Fibroblast of skin of left biceps (primary cell): ENCODE measurements around the gene VPS13A.

ENCODE experiments used
- DNase-seq, 2 experiments: peaks; one replicate each; pipeline ENCODE4 v3.0.0-alpha.2; 2013; ENCODE audit warnings: low read depth in 2 of 2

Gene VPS13A

DNA sequence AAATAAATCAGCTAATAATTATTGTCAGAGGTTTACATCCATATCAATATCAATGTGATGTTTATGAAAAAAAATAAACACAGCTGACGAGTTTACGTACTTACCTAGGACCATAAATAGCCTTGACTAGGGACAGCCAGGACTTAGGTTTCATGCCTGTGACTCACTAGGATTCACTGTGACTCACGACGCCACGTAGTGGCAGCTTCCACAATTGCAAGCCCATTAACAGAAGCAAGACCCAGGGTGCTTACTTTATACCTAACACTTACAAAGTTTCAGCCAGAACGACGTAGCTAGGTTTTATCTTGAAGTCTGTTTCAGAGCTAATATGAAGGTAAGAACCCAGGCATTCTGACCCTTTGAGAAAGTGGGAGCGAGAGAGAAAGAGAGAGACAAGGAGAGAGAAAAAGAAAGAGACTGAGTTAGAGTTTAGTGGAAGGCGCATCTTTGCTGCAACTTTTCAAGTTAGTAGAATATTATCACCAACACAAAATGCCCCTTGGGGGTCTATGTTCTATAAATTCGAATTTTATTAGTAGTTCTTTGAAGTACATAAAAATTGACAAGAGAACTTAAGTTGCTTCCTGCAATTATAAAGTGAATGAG lies 279.6 kb downstream of the VPS13A start:
- peak in 1 of 2 experiments; percentile 62 for DNase-seq

DNA sequence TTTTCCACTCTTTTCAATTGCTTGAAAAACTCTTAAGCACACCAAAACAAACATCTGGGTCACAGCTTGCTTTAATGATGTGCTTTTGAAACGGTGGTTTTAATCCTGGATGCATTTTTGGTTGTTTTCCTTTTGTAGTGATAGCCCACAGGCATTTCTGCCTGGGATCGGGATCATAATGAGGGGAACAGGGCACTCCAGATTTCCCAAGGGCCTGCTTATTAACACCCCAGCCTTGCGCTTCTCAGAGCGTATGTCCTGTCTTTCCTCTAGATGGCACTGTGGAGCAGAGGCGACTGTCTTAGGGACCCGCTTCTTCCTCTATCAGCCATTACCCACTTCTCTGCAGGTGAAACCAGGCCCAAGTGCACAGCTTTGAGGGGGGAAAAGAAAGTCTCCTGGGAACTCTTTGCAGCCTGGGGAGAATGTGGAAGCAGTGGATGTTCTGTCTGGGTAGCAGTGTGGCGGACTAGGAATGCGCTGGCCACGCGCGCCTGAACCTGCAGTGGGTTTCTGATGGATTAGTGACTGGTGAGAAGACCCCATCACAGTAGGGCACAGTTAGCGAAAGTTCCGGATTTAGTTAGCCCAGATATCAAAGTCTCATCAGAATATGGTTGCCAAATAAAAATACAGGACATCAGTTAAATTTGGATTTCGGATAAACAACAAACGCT lies 280.7 kb downstream of the VPS13A start:
- peak; percentile 50 to 56 for DNase-seq

DNA sequence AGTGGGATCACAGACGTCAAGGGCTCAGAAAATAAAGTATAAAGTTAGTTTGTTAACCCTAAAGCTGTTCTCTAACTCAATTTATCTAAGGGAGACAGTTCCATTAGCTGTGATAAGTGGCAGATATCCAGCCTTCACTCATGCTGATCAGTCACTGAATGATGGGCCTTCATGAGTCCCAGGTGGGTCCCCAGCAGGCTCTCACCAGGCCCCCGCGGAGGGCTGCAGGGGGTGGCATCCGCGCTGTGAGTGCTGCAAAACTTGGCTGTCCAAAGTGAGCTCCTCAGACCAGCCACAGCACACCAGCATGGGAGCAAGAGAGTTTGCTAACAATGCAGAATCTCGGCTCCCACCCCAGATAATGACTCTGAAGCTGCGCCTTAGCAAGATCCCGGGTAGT lies 283.6 kb downstream of the VPS13A start:
- DNase-seq, result no peak

DNA sequence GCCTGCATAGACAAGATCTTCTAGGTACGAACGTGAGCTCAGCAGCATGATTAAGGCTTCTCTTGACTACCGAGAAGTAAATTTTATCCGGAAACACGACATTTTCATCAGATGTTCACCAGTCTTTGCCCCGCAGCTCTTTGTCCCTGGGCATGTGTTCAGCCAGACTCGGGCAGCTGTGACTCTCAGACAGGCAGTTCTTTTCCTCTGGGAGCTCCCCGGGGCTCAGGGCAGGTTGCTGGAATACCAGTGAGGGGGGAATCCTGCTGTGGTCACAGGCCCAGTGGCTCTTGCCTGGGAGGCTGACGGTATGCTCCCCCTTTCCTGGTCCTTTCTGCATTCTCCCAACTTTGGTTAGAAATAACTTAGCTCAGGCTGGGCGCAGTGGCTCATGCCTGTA lies 284.7 kb downstream of the VPS13A start:
- DNase-seq, result no peak

DNA sequence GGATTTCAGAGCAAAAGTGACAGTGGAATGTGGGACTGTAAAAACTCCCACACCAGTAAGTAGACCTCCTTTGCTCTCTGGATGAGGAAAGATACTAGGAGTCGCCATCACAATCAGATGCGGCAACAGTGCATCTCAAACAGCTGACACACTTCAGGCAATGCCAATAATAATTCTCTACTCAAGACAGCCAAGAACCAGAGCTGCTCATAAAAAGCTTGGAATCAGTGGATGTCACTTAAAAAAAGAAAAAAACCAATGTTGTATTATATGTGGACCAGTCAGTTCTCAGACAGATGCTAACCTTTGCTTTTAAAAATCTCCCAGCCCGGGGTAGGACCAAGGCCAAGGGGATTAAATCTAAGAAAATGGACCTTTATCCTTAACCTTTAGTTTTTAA lies 285.8 kb downstream of the VPS13A start:
- no peak for DNase-seq

DNA sequence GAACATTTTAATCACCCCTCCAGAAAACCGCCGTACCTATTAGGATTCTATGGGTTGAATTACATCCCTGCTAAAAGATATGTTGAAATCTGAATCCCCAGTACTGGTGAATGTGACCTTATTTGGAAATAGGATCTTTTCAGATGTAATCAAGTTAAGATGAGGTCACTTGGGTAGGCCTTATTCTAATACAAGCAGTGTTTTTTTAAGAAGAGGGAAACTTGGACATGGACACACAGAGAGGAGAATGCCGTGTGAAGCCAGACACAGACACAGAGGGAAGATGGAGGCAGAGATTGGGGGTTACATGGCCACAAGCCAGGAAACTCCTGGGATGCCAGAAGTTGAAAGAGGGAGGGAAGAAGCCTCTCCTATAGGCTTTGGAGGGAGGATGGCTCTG lies 287.3 kb downstream of the VPS13A start:
- DNase-seq, result peak in 1 of 2 experiments; percentile 56

DNA sequence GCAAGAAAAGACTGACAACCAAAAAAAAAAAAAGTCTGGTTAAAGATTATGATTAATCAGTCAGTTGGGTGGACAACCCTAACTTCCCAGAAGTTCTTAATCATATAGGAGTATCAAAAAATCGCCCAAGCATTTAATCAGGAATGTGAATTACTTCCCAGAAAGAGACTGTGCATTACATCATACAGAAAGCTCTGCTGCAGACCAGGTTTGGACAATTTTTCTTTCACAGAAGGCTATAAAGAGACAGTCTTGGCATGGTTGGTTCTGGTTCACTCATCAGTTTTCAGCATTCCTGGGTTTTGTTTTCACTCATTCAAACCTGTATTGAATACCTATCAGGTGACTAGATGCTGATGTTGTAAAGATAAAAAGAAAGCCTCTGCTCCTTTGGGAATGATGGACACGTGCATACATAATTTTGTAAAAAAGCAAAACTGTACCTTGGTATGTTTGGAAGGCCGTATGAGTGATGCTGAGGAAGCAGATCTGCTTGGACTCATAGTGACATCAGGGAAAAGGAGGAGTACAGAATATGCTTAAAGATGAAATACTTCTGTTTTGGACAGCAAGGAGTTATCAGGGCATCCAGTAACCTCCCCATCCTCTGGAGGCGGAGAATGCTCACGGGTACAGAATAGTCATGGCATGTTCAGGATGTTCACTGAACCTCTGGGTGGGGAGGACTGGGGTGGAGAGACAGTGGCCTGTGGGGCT lies 292.3 kb downstream of the VPS13A start:
- peak; percentile 78 to 86 for DNase-seq
